Renal cortical epithelial cell (primary cell): ENCODE data around the gene AKT3. TPM values are rescaled to one million over a fixed set of nuclear protein-coding genes. Genes with fewer than 3 reads are reported as not detected.
"Not testable (repeated sequence)": the region's sequence is repeated elsewhere in the genome, so short reads cannot be mapped to it uniquely, and the experiment has no call there.

ENCODE experiments used
- DNase-seq: peaks from one replicate; pipeline ENCODE4 v3.0.0-alpha.2; 2011; ENCODE audit warnings: low read depth
- total RNA-seq: library from RNA; depleted of rRNA; stranded (reverse); fragments of >200 nt; gene quantifications from 2 replicates; pipeline ENCODE4 v1.2.3, GENCODE V29; 2014

The AKT3 gene
- total RNA-seq, 1 donor from 2014 or later: 53.2 TPM

DNA sequence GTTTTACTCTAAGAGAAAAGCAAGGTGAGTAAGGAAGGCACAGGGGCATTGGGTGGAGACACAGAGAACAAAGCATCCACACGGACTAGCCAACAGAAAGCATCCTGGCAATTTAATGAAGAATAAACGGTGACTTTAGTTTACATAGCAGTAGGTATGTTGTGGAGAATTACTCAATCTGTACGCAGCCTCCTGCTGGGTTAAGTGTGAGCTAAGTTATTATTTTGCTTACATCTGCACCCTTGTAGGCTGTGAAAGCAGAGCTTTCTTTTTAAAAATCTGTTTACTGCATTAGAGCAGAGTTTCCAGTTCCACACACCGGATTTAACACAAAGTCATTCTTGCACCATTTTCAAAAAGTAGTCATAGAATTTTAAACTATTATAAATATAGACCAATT, 144.5 kb downstream of the AKT3 start:
- no peak for DNase-seq

DNA sequence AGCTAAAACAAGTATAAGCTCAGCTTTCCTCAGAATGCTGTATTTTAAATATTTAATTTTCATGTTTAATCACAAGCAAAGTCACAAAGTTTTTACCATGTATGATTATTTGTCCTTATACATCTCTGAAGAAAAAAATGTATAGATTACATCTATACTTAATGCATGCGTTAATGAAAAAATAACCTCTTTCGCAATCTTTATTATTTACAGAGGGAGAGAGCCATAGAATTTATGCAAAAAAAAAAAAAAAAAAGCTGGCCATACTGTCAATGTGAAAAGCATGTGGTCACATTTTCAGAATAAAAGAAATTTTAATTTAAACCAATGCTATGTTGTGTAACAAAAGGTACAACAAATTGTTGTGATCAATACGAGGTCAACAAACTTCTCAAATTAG, 148.2 kb downstream of the AKT3 start:
- DNase-seq: no peak

DNA sequence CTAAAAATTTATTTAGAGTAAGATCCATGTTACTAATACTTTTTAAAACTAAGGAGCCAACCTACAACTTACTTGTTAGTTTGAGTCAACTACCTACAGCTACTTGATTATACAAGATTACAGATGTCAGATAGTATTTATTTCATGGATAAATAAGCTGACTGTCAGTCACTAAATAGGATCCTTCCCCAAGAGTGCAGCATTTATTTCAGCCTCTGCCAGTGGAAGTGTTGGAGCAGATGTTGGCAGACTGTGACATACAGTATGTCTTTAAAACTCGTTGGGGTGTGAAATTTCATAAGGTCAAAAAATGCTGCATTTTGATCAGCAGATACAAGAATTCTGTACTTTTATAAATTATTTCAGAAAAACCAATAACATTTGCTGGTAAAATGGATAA, 156.2 kb downstream of the AKT3 start:
- no peak for DNase-seq

DNA sequence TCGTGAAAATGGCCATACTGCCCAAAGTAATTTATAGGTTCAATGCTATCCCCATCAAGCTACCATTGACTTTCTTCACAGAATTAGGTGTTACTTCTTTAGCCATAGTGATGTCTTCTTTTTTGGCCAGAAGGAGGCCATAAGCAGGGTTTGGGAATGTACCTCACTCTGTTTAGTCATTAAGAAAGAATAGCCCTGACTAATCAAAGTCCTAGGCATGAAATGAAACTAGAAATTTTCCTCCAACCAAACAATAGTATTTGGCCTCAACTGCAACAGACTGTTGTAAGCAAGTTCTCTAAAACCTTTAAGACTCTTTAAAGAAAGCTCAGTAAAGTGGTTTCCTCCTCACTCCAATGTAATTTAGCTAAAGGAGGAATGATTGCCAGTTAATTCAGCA, 163.9 kb downstream of the AKT3 start:
- peak; percentile 8 for DNase-seq

DNA sequence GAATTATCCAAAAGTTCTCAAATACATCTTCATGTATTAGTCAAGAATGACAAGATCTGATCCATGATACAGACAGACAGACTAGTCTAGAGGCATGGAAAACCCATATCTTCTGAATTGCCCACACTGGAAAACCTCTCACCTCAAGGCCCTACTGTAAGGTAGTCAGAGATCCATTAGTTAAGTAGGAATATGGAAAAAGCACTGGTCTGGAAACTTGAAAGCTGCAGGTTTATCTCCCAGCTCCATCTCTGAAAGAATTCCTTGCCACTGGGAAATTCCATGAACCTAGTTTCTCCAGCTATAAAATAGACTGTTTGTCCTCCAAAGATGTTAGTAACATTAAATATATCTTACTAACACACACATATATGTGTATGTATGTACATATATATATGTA, 169.2 kb downstream of the AKT3 start:
- no peak for DNase-seq

DNA sequence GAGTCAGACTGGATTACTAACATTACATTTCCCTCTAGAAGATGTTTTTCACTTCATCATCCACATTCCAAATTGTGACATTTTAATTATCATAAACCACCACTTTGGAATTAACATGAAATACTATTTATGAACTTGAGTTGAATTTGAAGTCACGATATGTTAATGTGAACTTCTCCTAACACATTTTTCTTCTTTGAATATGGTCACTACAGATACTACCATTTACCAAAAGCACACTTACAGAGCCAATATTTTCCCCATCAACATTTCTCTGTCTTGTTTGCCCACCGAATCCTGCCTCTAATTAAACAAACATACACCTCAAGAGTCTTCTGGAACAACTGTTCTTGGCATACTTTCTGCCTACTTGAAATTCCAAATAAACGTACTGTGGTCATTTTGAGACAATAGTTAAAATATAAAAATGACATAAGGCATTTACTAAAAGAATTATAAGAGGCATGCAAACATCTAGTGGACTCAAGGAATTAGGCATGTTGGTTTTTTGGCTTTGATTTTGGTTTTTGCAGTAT, 177.4 kb downstream of the AKT3 start:
- no peak for DNase-seq

DNA sequence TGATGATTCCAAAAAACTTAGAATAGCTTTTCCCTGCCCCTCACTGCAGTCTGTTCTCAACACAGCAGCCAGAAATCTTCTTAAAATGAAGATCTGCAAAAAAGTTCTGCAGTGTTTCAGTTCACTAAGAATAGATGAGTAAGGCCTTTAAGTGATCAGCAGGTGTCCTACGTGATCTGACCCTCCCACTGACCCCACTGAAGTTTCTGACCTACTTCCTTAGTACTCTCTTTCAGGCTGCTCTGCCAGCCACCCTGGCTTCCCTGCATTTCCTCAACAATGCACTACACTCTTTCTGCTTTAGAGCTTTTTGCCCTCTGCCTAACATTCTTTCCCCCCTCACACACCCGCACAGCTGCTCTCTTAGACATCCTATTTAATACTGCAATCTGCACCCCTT, 182.5 kb downstream of the AKT3 start:
- DNase-seq: no peak

DNA sequence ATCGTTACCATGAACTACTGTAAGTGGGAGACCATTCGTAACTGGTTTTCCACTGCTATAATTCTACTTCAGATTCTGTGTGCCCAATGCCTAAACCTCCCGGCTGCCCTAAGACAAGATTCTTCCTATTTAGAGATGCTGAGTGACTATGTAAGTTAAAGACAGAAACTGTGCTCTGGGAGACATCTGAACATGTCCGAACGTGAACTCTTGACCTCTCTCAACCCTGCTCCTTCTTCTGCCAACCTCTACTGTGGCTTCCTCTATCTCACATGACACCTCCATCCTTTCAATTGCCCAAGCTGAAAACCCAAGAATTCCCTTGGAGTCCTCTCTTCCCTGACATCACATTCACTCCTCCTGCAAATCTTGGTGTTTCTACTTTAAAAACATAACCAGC, 182.9 kb downstream of the AKT3 start:
- DNase-seq: no peak

DNA sequence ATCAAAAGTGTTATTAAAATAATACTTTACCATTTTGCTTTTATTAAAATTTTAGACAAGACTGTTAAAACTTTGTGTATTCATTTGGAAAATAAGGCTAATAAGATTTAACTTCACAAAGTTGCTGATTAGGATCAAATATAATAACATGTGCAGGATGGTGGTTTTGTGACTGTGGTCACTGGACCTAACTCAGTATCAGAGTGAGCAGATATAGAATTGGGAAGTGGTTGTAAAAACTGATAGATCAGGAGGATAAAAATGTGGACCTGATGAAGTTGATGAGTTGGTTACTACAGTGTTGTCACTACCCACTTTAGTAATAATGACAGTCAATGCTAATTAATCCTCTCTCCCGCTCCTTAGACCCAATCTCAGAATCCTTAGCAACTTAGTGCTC, 186.4 kb downstream of the AKT3 start:
- DNase-seq: no peak

DNA sequence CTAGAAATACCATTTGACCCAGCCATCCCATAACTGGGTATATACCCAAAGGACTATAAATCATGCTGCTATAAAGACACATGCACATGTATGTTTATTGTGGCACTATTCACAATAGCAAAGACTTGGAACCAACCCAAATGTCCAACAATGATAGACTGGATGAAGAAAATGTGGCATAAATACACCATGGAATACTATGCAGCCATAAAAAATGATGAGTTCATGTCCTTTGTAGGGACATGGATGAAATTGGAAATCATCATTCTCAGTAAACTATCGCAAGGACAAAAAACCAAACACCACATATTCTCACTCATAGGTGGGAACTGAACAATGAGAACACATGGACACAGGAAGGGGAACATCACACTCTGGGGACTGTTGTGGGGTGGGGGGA, 187.9 kb downstream of the AKT3 start:
- DNase-seq: not testable (repeated sequence)

DNA sequence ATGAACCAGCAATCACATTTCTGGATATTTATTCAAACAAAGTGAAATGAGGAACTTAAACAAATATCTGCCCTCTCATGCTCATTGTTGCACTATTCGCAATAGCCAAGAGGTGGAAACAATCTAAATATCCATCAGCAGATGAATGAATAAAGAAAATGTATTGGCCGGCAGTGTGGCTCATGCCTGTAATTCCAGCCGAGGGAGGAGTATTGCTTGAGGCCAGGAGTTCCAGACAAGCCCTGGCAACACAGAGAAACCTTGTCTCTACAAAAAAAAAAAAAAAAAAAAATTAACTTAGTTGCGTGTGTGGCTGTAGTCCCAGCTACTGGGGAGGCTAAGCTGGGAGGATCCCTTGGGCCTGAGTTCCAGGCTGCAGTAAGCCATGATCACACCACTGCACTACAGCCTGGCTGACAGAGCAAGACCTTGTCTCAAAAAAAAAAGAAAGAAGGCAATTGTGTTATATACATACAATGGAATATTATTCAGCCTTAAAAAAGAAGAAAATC, 191.4 kb downstream of the AKT3 start:
- no peak for DNase-seq

DNA sequence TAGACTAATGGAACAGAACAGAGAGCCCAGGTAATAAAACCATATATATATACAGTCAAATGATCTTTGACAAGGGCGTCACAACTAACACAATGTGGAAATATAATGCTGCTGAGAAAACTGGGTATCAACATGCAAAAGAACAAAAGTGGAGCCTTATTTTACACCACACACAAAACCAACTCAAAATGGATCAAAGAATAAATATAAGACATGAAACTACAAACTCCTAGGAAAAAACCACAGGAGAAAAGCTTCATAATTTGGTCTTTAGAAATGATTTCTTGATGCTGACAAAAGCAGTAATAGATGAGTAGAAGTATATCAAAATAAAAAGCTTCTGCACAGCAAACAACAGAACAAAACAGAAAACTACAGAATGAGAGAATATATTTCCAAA, 192.2 kb downstream of the AKT3 start:
- DNase-seq: no peak

DNA sequence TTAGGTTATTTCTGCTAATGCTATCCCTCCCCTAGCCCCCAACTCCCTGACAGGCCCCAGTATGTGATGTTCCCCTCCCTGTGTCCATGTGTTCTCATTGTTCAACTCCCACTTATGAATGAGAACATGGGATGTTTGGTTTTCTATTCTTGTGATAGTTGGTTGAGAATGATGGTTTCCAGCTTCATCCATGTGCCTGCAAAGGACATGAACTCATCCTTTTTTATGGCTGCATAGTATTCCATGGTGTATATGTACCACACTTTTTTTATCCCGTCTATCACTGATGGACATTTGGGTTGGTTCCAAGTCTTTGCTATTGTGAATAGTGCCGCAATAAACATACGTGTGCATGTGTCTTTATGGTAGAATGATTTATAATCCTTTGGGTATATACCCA, 200.5 kb downstream of the AKT3 start:
- DNase-seq: not testable (repeated sequence)

DNA sequence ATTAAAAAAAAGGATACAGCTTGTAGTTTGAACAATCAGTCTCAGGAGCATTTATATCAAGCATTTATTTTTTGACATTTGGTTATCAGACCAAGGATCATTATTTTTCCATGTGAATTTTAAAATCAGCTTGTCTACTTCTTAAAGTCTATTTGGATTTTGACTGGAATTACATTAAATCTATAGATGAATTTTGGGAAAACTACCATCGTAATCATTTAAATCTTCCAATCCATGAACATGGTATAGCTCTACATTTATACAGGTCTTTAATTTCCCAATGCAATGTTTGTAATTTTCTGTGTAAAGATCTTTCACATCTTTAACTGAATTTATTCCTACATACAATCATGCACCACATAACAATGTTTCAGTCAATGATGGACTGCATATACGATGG, 203.2 kb downstream of the AKT3 start:
- DNase-seq: no peak

DNA sequence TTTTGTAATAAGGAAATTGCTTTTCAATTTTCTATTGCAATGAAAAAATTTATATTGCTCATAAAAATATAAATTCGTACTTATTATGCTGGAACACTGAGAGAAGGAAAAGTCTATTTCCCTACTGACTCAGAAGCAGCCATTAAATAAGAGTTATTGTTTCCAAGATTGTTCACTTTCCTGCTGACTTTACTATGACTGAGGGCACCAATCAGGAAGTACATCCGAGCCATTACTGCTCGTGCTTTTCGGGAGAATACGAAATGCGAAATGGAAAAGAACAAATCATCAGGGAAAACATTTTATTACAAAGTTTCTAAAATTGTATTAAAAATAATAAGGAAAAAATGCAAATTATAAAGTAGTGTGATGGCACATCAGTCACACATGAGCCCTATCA, 204.8 kb downstream of the AKT3 start:
- DNase-seq: no peak

DNA sequence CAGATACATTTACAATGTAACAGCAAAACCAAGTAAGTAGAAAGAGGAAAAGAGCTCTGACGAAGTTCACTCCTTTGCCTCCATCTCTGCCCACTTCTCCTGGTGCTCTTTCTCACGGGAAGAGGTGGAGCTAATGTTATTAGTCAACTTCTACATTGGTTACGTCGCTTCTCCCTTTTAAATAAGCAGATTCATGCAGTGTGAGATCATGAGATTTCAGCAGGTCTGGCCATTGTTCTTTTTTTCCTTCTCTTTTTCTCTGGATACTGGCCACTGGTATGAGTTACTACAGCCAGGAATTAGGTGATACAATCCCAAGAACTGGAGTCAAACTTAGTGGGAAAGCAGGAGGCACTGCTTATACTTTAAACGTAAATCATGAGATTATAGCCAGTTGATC, 207.1 kb downstream of the AKT3 start:
- peak; percentile 16 for DNase-seq

DNA sequence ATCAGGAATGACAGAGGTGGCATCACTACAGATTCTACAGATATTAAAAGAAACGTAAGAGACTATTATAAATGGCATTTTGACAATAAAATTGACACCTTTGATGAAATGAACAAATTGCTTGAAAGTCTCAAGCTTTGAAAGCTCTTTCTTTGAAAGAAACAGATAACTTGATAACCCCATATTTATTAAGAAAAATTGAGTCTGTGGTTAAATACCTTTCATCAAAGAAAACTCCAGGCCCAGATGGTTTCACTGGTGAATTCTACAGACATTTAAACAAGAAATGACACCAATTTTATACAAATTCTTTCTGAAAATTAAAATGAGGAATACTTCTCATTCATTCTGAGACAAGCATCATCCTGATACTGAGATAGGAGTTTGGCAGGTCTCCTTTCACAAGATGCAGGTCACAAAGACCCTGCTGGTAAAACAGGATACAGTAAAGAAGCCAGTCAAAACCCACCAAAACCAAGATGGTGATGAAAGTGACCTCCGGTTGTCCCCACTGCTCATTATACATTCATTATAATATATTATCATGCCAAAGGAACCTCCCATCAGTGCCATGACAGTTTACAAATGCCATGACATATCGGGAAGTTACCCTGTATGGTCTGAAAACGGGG, 210.9 kb downstream of the AKT3 start:
- no peak for DNase-seq

DNA sequence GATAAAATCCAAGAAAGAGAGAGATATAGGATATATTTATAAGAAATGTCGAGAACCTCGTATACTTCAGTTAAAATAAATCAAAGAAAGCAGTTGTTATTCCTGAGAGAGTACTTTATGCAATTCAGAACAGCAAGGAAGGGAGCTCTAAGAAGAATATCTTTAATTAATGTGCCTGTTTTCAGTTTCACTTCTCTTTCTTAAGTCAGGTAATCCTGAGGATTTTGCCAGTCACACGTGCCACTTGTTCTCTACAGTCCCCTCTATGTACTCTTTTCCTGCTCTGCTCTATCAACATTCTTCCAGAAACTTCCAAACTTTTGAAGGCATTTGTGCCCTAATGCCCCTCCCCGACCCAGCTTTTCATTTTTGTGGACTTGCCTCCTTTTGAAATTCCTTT, 211.9 kb downstream of the AKT3 start:
- DNase-seq: no peak

DNA sequence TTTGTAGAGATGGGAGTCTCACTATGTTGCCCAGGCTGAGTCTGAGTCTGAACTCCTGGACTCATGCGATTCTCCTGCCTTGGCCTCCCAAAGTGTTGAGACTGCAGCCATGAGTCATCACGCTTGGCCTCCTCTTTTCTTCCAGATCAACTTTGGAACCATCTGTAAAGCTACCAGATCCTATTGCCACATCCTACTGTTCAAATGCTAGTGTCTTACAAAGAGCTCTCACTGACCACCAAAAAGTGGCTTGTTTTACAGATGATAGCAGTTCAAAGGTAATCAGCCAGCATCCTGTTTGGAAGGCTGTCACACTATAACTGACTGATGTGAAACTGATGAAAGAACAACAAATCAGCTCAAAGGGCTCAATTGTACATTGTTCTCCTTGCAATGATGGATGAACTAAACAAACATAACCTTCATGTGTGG, 221.6 kb downstream of the AKT3 start:
- no peak for DNase-seq

DNA sequence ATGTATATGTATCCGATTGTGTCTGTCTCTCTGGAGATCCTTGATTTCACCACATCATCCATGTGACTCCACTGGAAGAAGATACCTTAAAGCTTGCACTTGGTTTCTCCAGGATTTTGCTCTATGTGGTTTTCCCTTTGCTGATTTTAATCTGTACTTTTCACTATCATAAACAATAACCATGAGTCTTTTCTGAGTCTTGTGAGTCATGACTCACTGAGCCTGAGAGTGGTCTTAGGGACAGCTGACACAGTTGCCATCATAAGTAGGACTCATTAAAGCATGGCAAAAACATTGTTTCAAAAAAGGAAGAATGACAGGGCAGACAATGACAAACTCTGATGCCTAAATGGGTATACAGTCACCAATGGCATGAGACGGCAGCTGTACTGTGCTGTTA, 226.2 kb downstream of the AKT3 start:
- no peak for DNase-seq

DNA sequence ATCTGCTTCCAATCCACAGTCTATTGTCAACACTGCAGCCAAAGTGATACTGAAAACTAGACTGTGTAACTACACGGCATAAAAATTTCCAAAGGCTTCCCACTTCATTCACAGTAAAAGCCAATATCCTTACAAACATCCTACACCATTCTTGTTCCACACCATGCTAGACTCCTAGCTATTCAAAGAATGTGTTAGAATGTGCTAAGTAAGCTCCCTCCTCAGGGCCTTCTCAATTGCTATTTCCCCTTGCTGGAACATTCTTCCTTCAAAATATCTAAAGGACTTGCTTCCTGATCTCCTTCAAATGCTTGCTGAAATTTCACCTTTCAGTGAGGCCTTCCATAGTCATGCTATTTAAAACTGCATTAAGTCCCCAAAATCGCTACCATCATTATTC, 228.1 kb downstream of the AKT3 start:
- DNase-seq: peak; percentile 14

DNA sequence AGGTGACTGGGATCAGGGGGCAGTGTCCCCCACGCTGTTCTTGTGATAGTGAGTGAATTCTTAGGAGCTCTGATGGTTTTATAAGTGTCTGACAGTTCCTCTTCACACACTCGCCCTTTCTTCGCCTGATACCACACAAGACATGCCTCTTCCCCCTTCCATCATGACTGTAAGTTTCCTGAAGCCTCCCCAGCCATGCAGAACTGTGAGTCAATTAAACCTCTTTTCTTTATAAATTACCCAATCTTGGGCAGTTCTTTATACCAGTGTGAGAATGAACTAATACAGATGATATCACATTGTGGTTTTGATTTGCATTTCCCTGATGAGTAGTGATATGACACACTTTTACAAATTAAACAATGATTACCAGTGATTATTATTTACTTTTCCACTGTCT, 229.9 kb downstream of the AKT3 start:
- DNase-seq: no peak

DNA sequence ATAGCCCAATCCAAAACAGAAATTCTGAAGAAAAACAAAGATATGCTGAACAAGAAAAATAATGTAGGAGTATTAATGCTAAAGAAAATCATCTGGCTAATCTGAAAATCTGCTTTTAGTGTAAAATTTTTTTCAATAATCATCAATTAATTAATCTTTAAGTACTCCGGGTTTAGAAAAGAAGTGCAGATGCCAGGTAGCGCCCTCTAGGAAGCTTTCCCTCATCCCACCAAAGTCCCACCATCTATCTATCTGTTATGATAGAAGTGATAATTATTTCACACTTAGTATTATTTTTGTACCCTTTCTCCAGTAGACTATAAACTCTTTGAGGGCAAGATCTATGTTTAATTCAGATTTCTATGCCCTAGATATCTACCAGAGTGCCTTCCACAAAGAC, 240.3 kb downstream of the AKT3 start:
- DNase-seq: no peak

DNA sequence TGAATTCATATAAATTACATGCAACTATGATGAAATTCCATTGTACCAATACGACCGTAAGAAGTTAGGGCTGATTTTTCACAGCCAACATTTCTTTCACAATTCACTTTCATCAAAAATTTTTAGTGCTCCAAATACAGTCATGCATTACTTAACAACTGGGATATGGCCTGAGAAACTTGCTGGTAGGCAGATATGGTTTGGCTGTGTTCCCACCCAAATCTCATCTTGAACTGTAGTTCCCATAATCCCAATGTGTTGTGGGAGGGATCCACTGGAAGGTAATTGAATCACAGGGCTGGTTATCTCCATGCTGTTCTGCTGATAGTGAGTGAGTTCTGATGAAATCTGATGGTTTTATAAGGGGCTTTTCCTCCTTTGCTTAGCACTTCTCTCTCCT, 244.4 kb downstream of the AKT3 start:
- no peak for DNase-seq
